ENCODE measurements around the gene ZNF816.

ZNF816 gene

GRCh38 chr19:53008061-53008778 is 45.5 kb upstream of the ZNF816 start:
- Histone ChIP-seq H3K27ac (ENCODE audit: low read length) (no peak overlapping the region), H3K4me1 (ENCODE audit: low read length) (no peaks in the 10 kb centered on the region), H3K4me2 (ENCODE audit: low read depth, low read length) (no peak overlapping the region), H3K36me3 (replicated peaks; ENCODE audit: insufficient read depth, low read length) (no peaks in the 10 kb centered on the region), H3K27me3 (replicated peaks; ENCODE audit: insufficient read depth, low read length) (no peaks in the 10 kb centered on the region), H3K9ac (ENCODE audit: low read length) (no peak overlapping the region), H3K4me3 (ENCODE audit: low read length) (no peak overlapping the region), H3F3A (ENCODE audit: insufficient read depth, low read length) (no peaks in the 10 kb centered on the region), H3K9me2 (replicated peaks; ENCODE audit: insufficient read depth, low read length) (no peaks in the 10 kb centered on the region), H2AFZ (ENCODE audit: low read length) (no peak overlapping the region), H4K20me1 (ENCODE audit: insufficient read depth, low read length) (no peaks in the 10 kb centered on the region), H3K9me3 (replicated peaks; ENCODE audit: insufficient read depth, low read length) (no peaks in the 10 kb centered on the region), H3K79me2 (ENCODE audit: low read length) (no peaks in the 10 kb centered on the region)
- no peak for DNase-seq
- TF ChIP-seq EZH2 (optimal IDR thresholded peaks at IDR 0.05; ENCODE audit: low read depth, low read length) (no peak), CTCF (IDR thresholded peaks at IDR 0.05; ENCODE audit: low read length) (no peak), EZH2phosphoT487 (IDR thresholded peaks at IDR 0.05; ENCODE audit: low read length) (no peak)

GRCh38 chr19:53007606-53008005 is 44.9 kb upstream of the ZNF816 start:
- Histone ChIP-seq H3K4me2 (ENCODE audit: low read depth, low read length) (no peak overlapping the region), H3K9ac (ENCODE audit: low read length) (no peak overlapping the region)

GRCh38 chr19:53007200-53007599 is 44.5 kb upstream of the ZNF816 start:
- no peak overlapping the region for H3K27ac ChIP-seq (ENCODE audit: low read length)
- no peaks in the 10 kb centered on the region for H4K20me1 ChIP-seq (ENCODE audit: insufficient read depth, low read length)
- no peak overlapping the region for H3K4me3 ChIP-seq (ENCODE audit: low read length)
- no peaks in the 10 kb centered on the region for H3K9me3 ChIP-seq (replicated peaks; ENCODE audit: insufficient read depth, low read length)
- DNase-seq: no peak
- no peaks in the 10 kb centered on the region for H3F3A ChIP-seq (ENCODE audit: insufficient read depth, low read length)
- H3K4me1 ChIP-seq (ENCODE audit: low read length): no peaks in the 10 kb centered on the region
- no peaks in the 10 kb centered on the region for H3K9me2 ChIP-seq (replicated peaks; ENCODE audit: insufficient read depth, low read length)
- TF ChIP-seq EZH2phosphoT487 (IDR thresholded peaks at IDR 0.05; ENCODE audit: low read length) (no peak), EZH2 (optimal IDR thresholded peaks at IDR 0.05; ENCODE audit: low read depth, low read length) (no peak), CTCF (IDR thresholded peaks at IDR 0.05; ENCODE audit: low read length) (no peak)
- no peaks in the 10 kb centered on the region for H3K36me3 ChIP-seq (replicated peaks; ENCODE audit: insufficient read depth, low read length)
- H3K27me3 ChIP-seq (replicated peaks; ENCODE audit: insufficient read depth, low read length): no peaks in the 10 kb centered on the region
- no peak overlapping the region for H3K4me2 ChIP-seq (ENCODE audit: low read depth, low read length)
- no peak overlapping the region for H2AFZ ChIP-seq (ENCODE audit: low read length)
- no peak overlapping the region for H3K9ac ChIP-seq (ENCODE audit: low read length)
- no peaks in the 10 kb centered on the region for H3K79me2 ChIP-seq (ENCODE audit: low read length)

More at GRCh38 chr19:53007606-53008005, 44.9 kb upstream of the ZNF816 start:
- no peak overlapping the region for H3K4me3 ChIP-seq (ENCODE audit: low read length)
- no peaks in the 10 kb centered on the region for H3F3A ChIP-seq (ENCODE audit: insufficient read depth, low read length)
- H3K9me2 ChIP-seq (replicated peaks; ENCODE audit: insufficient read depth, low read length): no peaks in the 10 kb centered on the region
- no peaks in the 10 kb centered on the region for H4K20me1 ChIP-seq (ENCODE audit: insufficient read depth, low read length)
- no peaks in the 10 kb centered on the region for H3K79me2 ChIP-seq (ENCODE audit: low read length)
- TF ChIP-seq CTCF (IDR thresholded peaks at IDR 0.05; ENCODE audit: low read length): no peak
- H3K27me3 ChIP-seq (replicated peaks; ENCODE audit: insufficient read depth, low read length): no peaks in the 10 kb centered on the region
- H3K27ac ChIP-seq (ENCODE audit: low read length): no peak overlapping the region
- no peak for DNase-seq
- no peaks in the 10 kb centered on the region for H3K9me3 ChIP-seq (replicated peaks; ENCODE audit: insufficient read depth, low read length)
- no peaks in the 10 kb centered on the region for H3K4me1 ChIP-seq (ENCODE audit: low read length)
- no peak overlapping the region for H2AFZ ChIP-seq (ENCODE audit: low read length)
- no peaks in the 10 kb centered on the region for H3K36me3 ChIP-seq (replicated peaks; ENCODE audit: insufficient read depth, low read length)
